K562 (cell line): ENCODE measurements around the gene DNMT3A. TPM values are rescaled to one million over a fixed set of nuclear protein-coding genes. Genes with fewer than 3 reads are reported as not detected.

Experiments used
- ATAC-seq: fragments of 200-7000 bp; cut with Tn5 transposase; 3 replicates; pipeline ENCODE4 v1.9.1; 2020; ENCODE audit warnings: moderate library complexity
- BruUV-seq: library from RNA; stranded (reverse); fragments of 400-500 nt; replicated peaks from 2 replicates; lab custom pipeline; 2021; lab: Mats Ljungman, UMichigan
- CTCF ChIA-PET: fragments of 300-600 bp; formaldehyde crosslinking; extraction: SDS; loops from one replicate; lab custom pipeline; 2021; ENCODE audit warnings: low intra/inter-chr PET ratio; lab: Yijun Ruan, JAX
- POLR2A ChIA-PET: fragments of 300-600, 350-650 bp; sonication (Branson Sonifier 250); formaldehyde crosslinking; extraction: SDS; loops from one replicate; lab custom pipeline; 2021; ENCODE audit warnings: antibody characterized with exemption, inconsistent platforms; lab: Yijun Ruan, JAX
- DNase-seq, 4 experiments: peaks; one replicate each; pipeline versions ENCODE4 v3.0.0 to v3.0.0-alpha.2; 2011 to 2018; ENCODE audit warnings: low spot score in 3 of 4, mixed read lengths in 3 of 4; ENCODE audit errors: extremely low read depth in 1 of 4
- FAIRE-seq: peaks from 2 replicates; lab custom pipeline; 2011; peaks lifted over from hg19 to GRCh38; lab: Jason Lieb, UNC
- H2AFZ ChIP-seq: 2 replicates; pipeline ENCODE4 v1.6.0; 2011; ENCODE audit warnings: low read depth, low read length, control low read depth, inconsistent platforms
- H3K27ac ChIP-seq: fragments of 200-600 bp; 3 replicates; pipeline ENCODE4 v1.8.0; 2011; ENCODE audit warnings: low read depth, mild to moderate bottlenecking, control low read depth, inconsistent platforms, low read length, moderate library complexity, mixed read lengths; ENCODE audit errors: extremely low read depth
- H3K27me3 ChIP-seq, 2 experiments: fragments of 300-600 bp in 1 of 2; 2 replicates in 1 of 2; 3 replicates in 1 of 2; pipeline versions ENCODE4 v1.6.0 to v1.8.0; 2011; ENCODE audit warnings: inconsistent platforms in 2 of 2, low read length in 2 of 2, mild to moderate bottlenecking in 1 of 2, mixed read lengths in 1 of 2, moderate library complexity in 1 of 2; ENCODE audit not compliant: control insufficient read depth in 2 of 2, insufficient read depth in 2 of 2
- H3K36me3 ChIP-seq: fragments of 300-600 bp; 3 replicates; pipeline ENCODE4 v1.8.0; 2011; ENCODE audit warnings: mild to moderate bottlenecking, low read length, inconsistent platforms; ENCODE audit not compliant: control insufficient read depth, insufficient read depth
- H3K4me1 ChIP-seq, 2 experiments: fragments of 200-600 bp in 1 of 2; replicated peaks in 1 of 2; 2 replicates in 1 of 2; 3 replicates in 1 of 2; pipeline versions ENCODE4 v1.5.1 to v1.8.0; 2011; ENCODE audit warnings: inconsistent platforms in 2 of 2, low read length in 2 of 2, mild to moderate bottlenecking in 1 of 2, mixed read lengths in 1 of 2, moderate library complexity in 1 of 2; ENCODE audit not compliant: control insufficient read depth in 2 of 2, insufficient read depth in 2 of 2
- H3K4me2 ChIP-seq: 2 replicates; pipeline ENCODE4 v1.6.1; 2011; ENCODE audit warnings: low read length, control low read depth, inconsistent platforms, mixed read lengths; ENCODE audit not compliant: insufficient read depth
- H3K4me3 ChIP-seq: fragments of 200-600 bp; sonication (generic), shearing (Covaris generic); 2 replicates; pipeline ENCODE4 v1.5.1; 2016; ENCODE audit warnings: control low read depth, inconsistent platforms
- H3K79me2 ChIP-seq: fragments of 200-600 bp; 3 replicates; pipeline ENCODE4 v1.8.0; 2011; ENCODE audit warnings: low read length, inconsistent platforms; ENCODE audit not compliant: control insufficient read depth, insufficient read depth
- H3K9ac ChIP-seq, 2 experiments: 2 replicates each; pipeline versions ENCODE4 v1.6.0 to v1.6.1; 2011; ENCODE audit warnings: low read depth in 2 of 2, low read length in 2 of 2, control low read depth in 1 of 2, inconsistent platforms in 1 of 2, mild to moderate bottlenecking in 1 of 2, mixed read lengths in 1 of 2; ENCODE audit not compliant: insufficient read depth in 1 of 2
- H3K9me1 ChIP-seq: one replicate; pipeline ENCODE4 v1.6.0; 2011; ENCODE audit warnings: inconsistent platforms, mild to moderate bottlenecking, low read length, moderate library complexity; ENCODE audit not compliant: control insufficient read depth, insufficient read depth
- H3K9me3 ChIP-seq: replicated peaks from 2 replicates; pipeline ENCODE4 v1.5.1; 2011; ENCODE audit warnings: low read depth, low read length, inconsistent platforms; ENCODE audit not compliant: control insufficient read depth, insufficient read depth
- H4K20me1 ChIP-seq: replicated peaks from 2 replicates; pipeline ENCODE4 v1.6.1; 2011; ENCODE audit warnings: low read length, inconsistent platforms, mixed read lengths; ENCODE audit not compliant: control insufficient read depth, insufficient read depth
- ADNP ChIP-seq: fragments of 200-800 bp; sonication (Bioruptor generic); IDR thresholded peaks from 2 replicates; pipeline ENCODE4 v1.6.1; 2016; ENCODE audit warnings: missing genetic modification characterization, missing compliant biosample characterization
- BCOR ChIP-seq: fragments of 450-650 bp; IDR thresholded peaks from 2 replicates; pipeline ENCODE4 v1.6.1; 2016
- RBM25 ChIP-seq: fragments of 200-400 bp; formaldehyde crosslinking; IDR thresholded peaks from 2 replicates; pipeline ENCODE4 v1.6.1; 2018; ENCODE audit warnings: low read length, low read depth, moderate library complexity; ENCODE audit not compliant: severe bottlenecking
- WGBS: fragments of 100-300 bp; shearing (Covaris generic); methylation state at CpG from one replicate; pipeline ENCODE4 v1.1.6; 2016; ENCODE audit warnings: low coverage, mixed read lengths; ENCODE audit not compliant: insufficient coverage; ENCODE audit errors: missing lambda C conversion rate; 5-methylcytosine and 5-hydroxymethylcytosine counted together
- in situ Hi-C: fragments of 300-500 bp; cut with MboI; formaldehyde crosslinking; loops from 4 replicates; pipeline ENCODE4 v1.15.0; 2018; ENCODE audit warnings: inconsistent platforms, mixed read lengths
- intact Hi-C: fragments of 100-400 bp; cut with micrococcal nuclease; formaldehyde crosslinking; loops from 2 replicates; pipeline ENCODE4 v1.14.2; 2022
- polyA plus RNA-seq, 8 experiments: library from polyadenylated mRNA; depleted of rRNA in 4 of 8; stranded (reverse) in 5 of 8; unstranded in 3 of 8; fragments of >200 nt; fragmentation: Nextera tagmentation in 2 of 8; fragmentation: Illumina TruSeq in 1 of 8; extraction: Ambion mirVana in 2 of 8; extraction: Trizol in 1 of 8; gene quantifications; 2 replicates each; pipeline versions ENCODE4 v1.2.1 to v1.2.3, GENCODE V29; 2011 to 2014; ENCODE audit warnings: inconsistent platforms in 1 of 8, missing spikeins in 1 of 8
- total RNA-seq, 7 experiments: library from RNA; depleted of rRNA in 6 of 7; stranded (reverse); fragments of >200 nt in 6 of 7; fragmentation: Illumina TruSeq in 2 of 7; extraction: Trizol in 2 of 7; gene quantifications; 2 replicates each; pipeline versions ENCODE4 v1.2.1 to v1.2.3, GENCODE V29; 2011 to 2021; ENCODE audit warnings: low replicate concordance in 1 of 7
- TF ChIP-seq, protein P1 (sequence below): fragments of 250-450 bp; sonication (Bioruptor Pico); IDR thresholded peaks from 2 replicates; pipeline ENCODE4 v1.4.0; 2020; ENCODE audit warnings: borderline replicate concordance

Gene DNMT3A
- total and polyA plus RNA-seq, 9 of the 15 experiments (the other 6 are each of a cell fraction or from before 2014, with no cell fraction given), result 3.0 to 16.0 (median 6.1) TPM

GRCh38 chr2:25302758-25303375 lies 38.9 kb downstream of the DNMT3A start:
- no TSS peak for BruUV-seq
- intact Hi-C loops, result loop anchor here (10.0 kb wide), 1 partner anchor 362 kb away; no protein-coding TSS in a partner anchor
- H3K79me2 ChIP-seq, result no peaks in the 10 kb centered on the region
- H3K27me3 ChIP-seq, result peaks cover 19 to 59% of the 10 kb centered on the region in 2 experiments
- no peaks in the 10 kb centered on the region for H3K36me3 ChIP-seq
- H3K4me2 ChIP-seq, result no peak overlapping the region
- TF ChIP-seq BCOR (peak; percentile 50), RBM25 (peak; percentile 73), ADNP (tag) (0 out of 2 replicates have a peak, but pooled peaks have one; percentile 35)
- TF ChIP-seq, protein P1, sequence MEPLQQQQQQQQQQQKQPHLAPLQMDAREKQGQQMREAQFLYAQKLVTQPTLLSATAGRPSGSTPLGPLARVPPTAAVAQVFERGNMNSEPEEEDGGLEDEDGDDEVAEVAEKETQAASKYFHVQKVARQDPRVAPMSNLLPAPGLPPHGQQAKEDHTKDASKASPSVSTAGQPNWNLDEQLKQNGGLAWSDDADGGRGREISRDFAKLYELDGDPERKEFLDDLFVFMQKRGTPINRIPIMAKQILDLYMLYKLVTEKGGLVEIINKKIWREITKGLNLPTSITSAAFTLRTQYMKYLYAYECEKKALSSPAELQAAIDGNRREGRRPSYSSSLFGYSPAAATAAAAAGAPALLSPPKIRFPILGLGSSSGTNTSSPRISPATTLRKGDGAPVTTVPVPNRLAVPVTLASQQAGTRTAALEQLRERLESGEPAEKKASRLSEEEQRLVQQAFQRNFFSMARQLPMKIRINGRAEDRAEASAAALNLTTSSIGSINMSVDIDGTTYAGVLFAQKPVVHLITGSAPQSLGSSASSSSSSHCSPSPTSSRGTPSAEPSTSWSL, result no peak
- TF ChIP-seq, all 486 proteins: peak for 3
- POLR2A ChIA-PET, result no interaction called here
- no peak overlapping the region for H3K27ac ChIP-seq
- peaks cover 0 to 6% of the 10 kb centered on the region in 2 experiments; a peak in 2 of 5 replicates for H3K4me1 ChIP-seq
- no peaks in the 10 kb centered on the region for H3K9me1 ChIP-seq
- H4K20me1 ChIP-seq, result peaks cover 12% of the 10 kb centered on the region; the same call in 1 of the 2 replicates
- no peak overlapping the region for H3K9ac ChIP-seq
- no peak for DNase-seq
- WGBS, result 9% methylated on average over 9 of the region's 9 CpGs
- H3K9me3 ChIP-seq, result no peaks in the 10 kb centered on the region
- in situ Hi-C loops, result no loop called here
- CTCF ChIA-PET, result no interaction called here
- FAIRE-seq, result no peak
- no peak overlapping the region for H3K4me3 ChIP-seq
- H2AFZ ChIP-seq, result no peak overlapping the region
- ATAC-seq, result no peak
